T-helper 9 cell (primary cell): Measurements from ENCODE around the gene HSD17B2.
"Not testable (repeated sequence)": the region's sequence is repeated elsewhere in the genome, so short reads cannot be mapped to it uniquely, and the experiment has no call there.

Experiments
- DNase-seq: peaks from one replicate; pipeline ENCODE4 v3.0.0-alpha.2; 2020
- total RNA-seq, 2 donors: gene quantifications; one replicate each; lab custom pipeline; 2026; lab: John Stamatoyannopoulos, UW

The HSD17B2 gene, protein sequence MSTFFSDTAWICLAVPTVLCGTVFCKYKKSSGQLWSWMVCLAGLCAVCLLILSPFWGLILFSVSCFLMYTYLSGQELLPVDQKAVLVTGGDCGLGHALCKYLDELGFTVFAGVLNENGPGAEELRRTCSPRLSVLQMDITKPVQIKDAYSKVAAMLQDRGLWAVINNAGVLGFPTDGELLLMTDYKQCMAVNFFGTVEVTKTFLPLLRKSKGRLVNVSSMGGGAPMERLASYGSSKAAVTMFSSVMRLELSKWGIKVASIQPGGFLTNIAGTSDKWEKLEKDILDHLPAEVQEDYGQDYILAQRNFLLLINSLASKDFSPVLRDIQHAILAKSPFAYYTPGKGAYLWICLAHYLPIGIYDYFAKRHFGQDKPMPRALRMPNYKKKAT
- 0 reads per million in 2 donors for total RNA-seq

DNA sequence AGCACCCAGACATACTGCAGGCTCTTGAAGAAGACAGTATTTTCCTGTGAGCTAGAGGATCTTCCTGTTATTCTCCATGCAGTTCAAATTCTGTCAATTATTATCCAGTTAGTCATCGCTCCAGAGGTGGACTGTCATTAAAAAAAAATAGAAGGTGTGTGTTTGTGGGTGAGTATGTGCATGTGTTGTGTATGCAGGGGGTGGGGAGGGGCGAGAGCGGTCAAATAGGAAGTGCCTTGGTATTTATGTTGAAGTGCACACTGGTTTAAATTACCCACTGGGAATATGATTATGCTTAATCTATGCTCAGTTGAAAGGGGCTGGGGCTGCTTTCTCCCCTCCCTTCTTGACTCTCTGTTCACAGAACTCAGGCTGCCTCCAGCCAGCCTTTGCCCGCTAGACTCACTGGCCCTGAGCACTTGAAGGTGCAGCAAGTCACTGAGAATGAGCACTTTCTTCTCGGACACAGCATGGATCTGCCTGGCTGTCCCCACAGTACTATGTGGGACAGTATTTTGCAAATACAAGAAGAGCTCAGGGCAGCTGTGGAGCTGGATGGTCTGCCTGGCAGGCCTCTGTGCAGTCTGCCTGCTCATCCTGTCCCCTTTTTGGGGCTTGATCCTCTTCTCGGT lies at the start of gene HSD17B2:
TSS of gene HSD17B2 (plus strand) at position 273 of the 632 bp plus-strand sequence. CDS start at position 445, 172 bp downstream.
- no peak for DNase-seq

DNA sequence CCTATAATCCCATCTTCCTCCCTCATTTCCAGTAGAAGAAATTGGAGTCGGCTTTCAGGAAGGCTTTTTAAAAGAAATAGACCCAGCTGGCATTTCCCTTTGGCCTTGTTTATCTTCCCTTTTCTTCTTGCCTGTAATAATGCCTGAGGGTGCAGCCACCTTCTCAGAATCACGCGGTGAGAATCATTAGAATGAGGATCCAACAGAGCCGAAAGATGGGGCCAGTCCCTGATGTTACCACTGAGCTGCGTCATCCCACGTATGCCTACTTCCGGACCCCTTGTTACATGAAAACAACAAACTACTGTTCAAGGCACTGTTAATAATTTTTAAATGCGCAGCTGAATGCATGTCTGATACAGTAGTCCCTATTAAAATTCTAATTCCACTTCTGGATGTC lies 47.9 kb upstream of the HSD17B2 start:
- DNase-seq: no peak

DNA sequence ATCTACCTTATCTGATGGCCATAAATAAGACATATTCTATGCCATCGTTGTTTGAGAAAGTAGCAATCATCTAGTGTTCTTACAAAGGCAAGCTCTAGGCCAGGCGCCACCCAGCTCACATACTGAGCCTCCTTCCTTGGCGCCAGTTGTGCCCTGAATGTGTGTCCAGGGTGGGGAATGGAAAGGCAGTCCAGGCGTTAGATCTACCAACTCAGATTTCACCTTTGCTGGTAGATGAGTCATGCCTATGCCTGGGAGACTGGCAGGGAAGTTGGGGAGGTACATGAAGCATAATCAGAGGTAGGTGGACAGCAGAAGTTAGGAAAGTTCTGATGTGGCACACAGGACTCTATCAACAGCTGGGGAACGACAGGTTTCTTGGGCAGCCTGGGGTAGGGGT lies 47.3 kb upstream of the HSD17B2 start:
- DNase-seq: no peak

DNA sequence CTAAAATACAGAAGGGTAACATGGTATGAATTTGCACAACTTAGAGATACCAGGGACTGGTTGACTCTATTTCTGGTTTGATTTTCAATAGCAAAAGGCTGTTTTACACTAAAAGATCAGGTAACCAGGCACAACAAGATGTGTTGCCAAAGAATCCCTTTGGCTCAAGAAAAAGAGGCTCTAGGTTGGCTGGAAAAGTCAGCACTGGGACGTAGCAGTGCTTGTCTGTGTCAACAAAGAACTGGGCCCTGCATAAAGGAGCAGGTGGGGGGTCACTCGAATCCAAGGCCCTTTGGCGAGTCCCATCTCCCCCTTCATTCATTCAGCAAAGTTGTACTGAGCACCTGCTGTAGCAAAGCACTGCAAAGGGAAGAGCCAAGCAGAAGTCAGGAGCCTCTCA lies 42.2 kb upstream of the HSD17B2 start:
- DNase-seq: no peak

DNA sequence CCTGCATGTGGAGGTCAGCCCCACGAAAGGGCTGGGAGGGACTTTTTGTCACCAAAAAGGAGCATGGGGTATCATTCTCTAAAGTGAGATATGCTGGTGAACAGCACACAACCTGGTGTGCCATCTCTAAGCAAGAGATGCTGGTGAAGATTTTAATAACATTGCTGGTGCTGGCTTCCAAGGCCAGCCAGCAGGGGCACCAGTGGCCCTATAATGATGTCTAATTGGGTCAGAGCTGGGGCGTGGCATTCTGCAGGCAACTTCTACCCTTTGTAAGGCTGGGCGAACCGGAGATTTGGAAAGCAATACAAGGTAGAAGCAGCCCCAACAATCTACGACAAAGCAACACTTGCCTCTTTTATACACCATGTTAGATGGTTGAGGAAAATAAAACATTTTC lies 40.6 kb upstream of the HSD17B2 start:
- DNase-seq: no peak

DNA sequence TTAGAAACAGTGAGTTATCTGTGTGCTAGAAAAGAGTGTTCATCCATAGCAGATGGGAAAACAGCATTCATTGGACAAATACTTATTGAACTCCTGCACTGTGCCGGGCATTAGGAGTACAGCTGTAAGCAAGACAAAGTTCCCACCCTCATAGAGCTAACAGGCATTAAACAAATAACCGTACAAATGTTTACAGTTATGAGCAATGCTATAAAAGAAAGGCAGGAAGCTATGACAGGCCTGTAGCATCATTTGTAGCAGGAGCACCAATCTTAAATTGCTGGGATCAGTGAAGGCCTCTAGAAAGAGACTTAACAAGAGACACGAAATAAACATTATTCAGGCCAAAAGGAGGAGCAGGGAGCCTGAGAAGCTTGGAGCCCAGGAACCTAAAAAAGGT lies 39.4 kb upstream of the HSD17B2 start:
- DNase-seq: no peak

DNA sequence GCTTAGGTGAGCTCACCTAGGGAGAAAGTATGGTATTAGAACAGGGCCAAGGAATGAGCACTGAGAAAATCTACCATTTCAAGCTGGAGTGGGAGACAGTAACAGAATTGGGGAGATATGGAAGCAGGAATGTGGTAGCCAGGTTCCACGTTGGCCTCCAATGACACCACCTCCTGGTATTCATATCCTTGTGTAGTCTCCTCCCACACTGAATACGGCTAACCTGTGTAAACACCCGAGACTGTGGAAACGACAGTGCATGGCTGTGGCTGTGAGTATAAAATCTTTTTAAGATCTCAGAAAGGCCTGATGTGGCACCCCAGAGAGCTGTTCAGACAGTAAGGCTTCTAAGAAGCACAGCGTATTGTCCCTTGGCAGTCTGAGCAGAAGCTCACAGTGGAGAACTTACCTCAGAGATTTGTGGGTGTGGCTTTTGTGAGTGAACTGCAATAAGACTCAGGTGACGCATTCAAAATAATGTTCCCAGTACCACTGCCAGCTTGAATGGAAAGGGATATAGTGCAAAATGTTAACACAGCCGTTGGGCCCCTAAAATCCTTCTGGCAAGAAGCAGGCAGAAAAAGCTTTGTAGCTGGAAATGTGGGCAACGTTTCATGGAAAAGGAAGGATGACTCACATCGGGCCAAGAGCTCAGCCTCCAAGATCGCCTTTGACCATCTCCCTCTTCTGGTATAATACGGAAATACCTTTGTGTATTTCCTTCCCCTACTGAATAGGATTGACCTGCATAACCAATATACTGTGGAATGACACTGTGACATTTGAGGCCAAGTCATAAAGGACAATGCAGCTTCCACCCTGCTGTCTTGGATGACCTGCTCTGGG lies 38.2 kb upstream of the HSD17B2 start:
- DNase-seq: no peak

DNA sequence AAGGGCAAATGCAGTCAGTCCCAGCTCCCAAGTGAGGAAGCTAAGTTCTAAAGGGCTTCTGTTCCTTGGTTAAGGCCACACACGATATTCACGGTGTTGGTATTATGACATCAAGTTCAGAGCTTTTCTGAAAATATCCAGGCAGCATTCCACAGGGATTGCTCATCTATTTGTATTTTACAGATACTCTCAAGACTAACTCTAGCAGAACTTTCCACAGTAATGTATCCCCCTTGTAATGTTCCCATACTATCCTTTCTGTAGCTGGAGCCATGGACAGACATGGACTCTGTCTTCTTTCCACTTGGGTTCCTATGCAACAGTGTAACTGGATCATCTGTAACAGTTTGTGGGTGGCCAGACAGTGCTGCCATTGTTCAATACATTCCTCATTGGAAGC lies 37.3 kb upstream of the HSD17B2 start:
- DNase-seq: no peak

DNA sequence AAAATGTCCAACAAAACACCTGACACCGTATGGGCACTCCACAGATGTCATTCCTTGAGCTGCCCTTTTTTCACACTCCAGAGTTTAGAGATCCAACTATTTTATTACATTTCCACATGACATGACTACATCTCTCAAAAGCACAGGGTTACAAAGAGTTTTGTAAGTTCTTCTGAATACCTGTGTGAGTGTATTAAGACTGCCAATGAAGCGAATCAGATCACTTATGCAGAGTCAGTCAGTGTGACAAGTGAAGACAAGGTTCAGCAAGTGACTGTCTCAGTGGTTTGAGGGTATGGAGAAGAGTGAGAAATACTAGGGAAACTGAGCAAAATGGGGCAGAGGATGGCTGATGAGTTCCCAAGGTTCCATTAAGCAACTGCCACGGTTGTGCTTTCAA lies 32.2 kb upstream of the HSD17B2 start:
- no peak for DNase-seq

DNA sequence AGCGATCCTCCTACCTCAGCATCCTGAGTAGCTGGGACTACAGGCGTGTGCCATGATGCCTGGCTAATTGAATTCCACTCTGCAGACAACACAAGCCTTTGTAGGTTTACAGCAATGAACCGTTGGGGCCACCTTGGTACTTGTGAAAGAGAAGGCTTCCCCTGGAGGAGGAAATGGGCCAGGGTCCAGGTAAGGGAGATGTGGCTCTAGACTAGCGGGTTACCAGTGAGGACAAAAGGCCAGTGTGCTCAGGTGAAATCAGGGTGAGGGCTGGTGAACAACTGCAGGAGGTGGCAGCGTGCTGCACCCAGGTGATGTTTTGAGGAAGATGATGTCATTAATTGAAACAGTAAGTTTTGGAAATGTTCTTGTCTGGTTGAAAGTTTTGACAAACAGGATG lies 30.5 kb upstream of the HSD17B2 start:
- no peak for DNase-seq

DNA sequence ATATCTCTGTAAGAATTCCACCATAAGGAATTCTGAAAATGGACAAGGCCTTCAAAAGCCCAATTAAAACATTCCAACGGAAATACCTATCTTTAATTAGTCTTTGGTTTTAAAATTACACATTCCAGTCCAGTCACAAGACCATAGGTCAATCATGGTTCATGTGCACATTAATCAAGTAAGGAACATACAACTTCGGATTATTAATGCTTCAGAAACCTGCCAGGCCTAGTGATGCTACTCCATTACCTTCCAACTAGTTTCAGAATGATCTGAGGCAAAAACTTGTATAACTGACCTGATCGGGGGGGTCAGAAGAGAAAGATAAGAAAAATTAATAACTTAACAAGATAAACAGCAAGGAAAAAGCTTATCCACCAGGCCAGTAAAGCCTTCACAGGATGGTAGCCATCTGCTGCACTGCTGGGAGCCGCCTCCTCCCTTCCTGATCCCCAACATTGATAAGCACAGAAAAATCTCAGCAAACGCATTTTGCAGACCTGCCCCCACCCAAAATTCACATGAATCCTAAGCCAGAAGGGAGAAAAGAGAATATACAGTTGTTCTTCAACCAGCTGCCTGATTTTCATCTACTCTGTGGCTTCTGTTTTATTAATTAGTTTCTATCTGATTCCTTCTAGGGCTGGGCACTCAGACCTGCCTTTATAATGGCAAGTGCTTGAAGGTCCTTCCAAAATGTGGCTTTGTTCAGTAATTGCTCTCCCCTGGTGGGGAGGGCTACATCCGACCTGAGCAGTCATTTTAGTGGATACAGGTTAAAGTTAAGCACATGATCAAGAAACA lies 29.8 kb upstream of the HSD17B2 start:
- no peak for DNase-seq

DNA sequence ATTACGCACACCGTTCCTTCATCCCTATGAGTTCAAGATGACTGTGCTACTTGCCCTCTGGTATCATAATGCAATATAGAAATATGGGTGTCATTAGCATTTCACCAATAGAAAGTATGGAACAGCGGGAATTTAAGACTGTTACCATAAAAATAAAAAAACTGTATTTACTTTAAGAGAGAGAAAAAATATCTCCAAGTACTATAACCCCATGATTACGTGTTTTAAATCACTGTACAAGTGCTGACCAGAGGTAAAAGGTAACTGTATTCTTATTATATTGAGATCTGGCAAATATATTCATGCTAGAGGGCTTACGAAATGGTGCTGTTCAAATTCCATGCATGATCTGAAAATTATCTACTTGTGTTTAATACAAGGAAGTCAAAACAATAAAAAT lies 29.0 kb upstream of the HSD17B2 start:
- no peak for DNase-seq

DNA sequence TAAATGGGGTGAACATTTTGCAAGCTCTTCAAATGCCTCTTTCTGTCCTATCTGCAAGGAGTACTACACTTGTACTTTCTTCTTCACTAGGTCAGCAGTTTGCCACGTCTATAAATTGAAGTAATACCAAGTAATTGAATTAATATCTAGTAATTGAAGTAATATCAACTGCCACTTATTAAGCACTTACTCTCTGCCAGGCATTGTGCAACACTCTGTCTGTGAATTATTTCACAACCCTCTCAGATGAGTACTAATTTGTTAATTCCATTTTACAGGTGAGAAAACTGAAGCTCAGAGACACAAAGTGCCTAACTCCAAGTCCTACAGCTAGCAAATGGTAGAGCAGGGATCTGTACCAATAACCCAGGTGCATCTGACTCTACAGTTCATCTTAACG lies 27.9 kb upstream of the HSD17B2 start:
- DNase-seq: no peak

DNA sequence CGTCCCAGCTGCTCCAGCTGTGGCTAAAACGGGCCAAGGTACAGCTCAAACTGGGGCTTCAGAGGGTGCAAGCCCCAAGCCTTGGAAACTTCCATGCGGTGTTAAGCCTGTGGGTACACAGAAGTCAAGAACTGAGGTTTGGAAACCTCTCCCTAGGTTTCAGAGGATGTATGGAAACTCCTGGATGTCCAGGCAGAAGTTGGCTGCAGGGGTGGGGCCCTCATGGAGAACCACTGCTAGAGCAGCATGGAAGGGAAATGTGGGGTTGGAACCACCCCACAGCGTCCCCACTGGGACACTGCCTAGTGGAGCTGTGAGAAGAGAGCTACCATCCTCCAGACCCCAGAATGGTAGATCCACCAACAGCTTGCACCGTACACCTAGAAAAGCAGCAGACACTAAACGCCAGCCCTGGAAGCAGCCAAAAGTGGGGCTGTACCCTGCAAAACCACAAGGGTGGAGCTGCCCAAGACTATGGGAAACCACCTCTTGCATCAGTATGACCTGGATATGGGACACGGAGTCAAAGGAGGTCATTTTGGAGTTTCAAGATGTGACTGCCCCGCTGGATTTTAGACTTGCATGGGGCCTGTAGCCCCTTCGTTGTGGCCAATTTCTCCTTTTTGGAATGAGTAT lies 26.0 kb upstream of the HSD17B2 start:
- DNase-seq: no peak

DNA sequence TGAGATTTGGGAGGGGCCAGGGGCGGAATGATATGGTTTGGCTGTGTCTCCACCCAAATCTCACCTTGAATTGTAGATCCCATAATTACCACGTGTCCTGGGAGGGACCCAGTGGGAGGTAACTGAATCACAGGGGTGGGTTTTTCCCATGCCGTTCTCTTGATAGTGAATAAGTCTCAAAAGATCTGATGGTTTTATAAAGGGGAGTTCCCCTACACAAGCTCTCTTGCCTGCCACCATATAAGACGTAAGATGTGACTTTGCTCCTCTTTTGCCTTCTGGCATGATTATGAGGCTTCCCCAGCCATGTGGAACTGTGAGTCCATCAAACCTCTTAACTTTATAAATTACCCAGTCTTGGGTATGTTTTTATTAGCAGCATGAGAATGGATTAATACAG lies 25.3 kb upstream of the HSD17B2 start:
- DNase-seq: not testable (repeated sequence)

DNA sequence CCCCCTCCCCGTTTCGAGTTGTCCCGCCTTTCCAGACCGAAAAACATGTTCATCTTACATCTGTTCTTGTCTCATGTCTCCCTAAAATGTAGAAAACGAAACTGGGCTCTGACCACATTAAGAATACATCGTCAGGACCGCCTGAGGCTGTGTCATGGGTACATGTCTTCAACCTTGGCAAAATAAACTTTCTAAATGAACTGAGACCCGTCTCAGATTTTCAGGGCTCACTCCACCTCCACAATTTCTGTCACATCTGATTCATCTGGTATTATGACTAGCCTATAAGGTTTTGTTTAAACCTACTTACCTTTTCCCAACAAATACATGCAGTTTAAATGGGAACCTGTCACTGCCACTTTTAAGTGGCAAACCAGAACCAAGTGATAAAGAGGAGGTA lies 24.4 kb upstream of the HSD17B2 start:
- no peak for DNase-seq

DNA sequence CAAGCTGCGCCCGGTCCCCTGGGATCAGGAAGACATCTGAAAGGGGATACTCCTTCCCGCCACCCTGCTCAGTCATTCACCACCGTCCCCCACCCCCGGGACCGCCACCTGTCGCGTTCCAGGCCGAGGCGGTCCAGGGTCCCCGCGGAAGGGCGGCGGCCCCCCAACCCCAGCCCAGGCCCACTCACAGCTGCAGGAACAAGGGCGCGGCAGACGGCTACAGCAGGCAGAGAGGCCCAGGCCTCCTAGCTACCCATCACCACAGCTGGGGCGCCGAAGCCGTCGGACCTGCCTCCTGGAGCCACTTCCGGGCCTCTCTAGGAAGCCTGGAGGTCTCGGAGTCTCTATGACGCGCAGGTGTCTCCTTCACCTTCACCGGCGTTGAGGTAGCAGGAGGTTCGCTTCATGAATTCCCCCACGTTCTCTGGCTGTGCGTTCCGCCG lies 23.8 kb upstream of the HSD17B2 start, which contains the start of gene SDR42E1:
TSS of gene SDR42E1 (minus strand) at position 272 of the 443 bp plus-strand sequence. CDS start 10,612 bp downstream, outside the sequence.
- DNase-seq: peak; percentile 29

DNA sequence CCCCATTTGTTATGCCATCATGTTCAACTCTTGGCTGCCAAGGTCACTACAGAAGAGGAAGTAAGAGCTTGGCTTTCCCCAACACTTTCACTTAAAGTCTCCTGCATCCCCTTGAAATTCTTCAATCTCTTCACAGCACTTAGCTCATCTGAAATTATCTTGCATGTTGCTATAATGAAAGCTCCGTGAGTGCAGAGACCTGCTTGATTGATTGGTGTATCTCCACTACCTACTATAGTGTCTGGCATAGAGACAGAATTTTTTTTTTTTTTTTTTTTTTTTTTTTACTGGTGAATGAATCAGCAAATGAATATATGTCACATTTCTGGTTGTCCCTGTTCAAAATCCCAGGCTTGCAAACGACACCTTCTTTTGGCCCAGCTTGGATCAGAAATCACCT lies 21.9 kb upstream of the HSD17B2 start:
- DNase-seq: no peak

DNA sequence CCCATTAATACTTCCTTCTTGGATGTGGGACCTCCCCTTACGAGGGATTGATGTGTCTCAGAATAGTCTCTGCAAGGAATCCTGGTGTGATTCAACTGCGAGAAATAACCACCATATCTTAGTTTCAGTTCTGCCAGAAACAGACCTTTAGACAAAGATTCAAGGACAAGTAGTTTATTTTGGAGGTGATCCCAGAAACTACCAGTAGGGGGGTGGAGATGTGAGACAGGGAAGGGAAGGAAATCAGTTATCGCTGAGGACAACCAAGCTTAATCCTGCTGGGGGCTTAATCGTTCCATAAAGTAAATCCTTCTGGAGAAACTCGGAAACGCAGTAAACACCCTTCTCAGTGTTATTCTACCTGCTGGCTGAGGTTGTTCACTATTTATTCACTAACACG lies 18.8 kb upstream of the HSD17B2 start:
- no peak for DNase-seq

DNA sequence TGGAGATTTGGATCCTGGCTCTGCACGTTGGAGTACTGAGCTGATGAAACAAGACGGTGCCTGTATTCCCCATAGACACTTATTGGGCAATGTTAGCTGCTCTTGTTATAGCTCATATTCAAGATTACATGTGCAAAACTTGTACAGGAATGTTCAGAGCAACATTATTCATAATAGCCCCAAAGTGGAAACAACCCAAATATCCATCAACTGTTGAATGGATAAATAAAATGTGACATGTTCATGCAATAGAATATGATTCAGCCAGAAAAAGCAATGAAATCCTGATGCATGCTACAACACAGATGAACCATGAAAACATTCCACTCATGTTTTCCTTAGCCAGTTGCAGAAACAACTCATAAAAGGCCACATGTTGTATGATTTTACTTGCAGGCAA lies 18.1 kb upstream of the HSD17B2 start:
- no peak for DNase-seq

DNA sequence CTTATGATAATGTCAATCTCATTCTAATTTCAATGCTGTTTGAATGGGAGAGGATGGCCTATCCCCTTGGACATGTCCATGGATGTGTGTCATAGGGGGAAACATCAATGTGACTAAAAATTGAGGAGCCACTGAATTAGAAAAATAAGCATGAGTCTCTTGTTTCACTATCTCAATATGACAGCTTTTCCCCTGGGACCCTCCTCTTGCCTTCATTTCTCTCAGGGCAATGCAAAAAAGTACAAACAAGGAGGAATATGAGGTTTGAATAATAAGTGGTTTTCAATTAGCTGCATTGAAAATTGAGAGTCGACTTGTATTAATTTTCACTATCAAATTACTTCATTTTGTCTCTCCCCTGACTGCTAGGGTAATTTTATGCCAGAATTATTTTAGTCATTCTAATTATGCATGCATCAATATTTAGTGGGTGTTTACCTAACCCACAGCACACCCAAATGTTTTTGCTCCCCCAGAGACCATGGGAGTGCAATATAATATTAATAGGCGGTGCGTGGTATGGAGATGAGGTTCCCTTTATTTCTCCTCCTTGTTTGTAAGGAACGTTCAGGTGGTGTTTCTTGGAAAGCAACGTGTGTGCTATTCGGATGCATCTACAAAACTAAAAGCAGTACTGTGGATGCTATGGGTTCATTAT lies 17.0 kb upstream of the HSD17B2 start:
- DNase-seq: no peak
